AG09309 (cell line): ENCODE results near the gene BCOR.

Source experiments
- DNase-seq: peaks from one replicate; pipeline ENCODE4 v3.0.0-alpha.2; 2010; ENCODE audit warnings: low read depth
- H3K4me3 ChIP-seq: 2 replicates; pipeline ENCODE4 v1.5.1; 2011; ENCODE audit warnings: mild to moderate bottlenecking, low read depth, low read length, moderate library complexity; ENCODE audit not compliant: control insufficient read depth
- TF ChIP-seq, protein P1 (sequence below): IDR thresholded peaks from 2 replicates; pipeline ENCODE4 v1.5.1; 2011; ENCODE audit warnings: mild to moderate bottlenecking, low read depth, low read length, inconsistent platforms; ENCODE audit not compliant: insufficient read depth, control insufficient read depth; ENCODE audit errors: missing control alignments

BCOR gene

DNA sequence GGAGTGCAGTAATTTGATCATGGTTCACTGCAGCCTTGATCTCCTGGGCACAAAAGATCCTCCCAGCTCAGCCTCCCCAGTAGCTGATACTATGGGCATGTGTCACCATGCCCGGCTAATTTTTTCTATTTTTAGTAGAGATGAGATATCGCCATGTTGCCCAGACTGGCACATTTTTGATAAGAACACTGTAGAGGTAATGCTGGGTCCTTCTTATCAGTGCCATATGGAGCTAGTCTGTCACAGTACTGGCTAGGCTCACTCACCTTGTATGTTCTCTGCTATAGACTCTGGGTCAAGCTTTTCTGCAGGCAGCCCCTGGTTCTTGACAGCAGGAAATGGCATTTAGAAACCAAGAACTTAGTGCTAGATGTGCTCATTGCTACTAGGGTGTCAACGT is 53.9 kb downstream of the BCOR start:
- H3K4me3 ChIP-seq, result no peak overlapping the region
- TF ChIP-seq, protein P1, sequence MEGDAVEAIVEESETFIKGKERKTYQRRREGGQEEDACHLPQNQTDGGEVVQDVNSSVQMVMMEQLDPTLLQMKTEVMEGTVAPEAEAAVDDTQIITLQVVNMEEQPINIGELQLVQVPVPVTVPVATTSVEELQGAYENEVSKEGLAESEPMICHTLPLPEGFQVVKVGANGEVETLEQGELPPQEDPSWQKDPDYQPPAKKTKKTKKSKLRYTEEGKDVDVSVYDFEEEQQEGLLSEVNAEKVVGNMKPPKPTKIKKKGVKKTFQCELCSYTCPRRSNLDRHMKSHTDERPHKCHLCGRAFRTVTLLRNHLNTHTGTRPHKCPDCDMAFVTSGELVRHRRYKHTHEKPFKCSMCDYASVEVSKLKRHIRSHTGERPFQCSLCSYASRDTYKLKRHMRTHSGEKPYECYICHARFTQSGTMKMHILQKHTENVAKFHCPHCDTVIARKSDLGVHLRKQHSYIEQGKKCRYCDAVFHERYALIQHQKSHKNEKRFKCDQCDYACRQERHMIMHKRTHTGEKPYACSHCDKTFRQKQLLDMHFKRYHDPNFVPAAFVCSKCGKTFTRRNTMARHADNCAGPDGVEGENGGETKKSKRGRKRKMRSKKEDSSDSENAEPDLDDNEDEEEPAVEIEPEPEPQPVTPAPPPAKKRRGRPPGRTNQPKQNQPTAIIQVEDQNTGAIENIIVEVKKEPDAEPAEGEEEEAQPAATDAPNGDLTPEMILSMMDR, result no peak
- no peak for DNase-seq

DNA sequence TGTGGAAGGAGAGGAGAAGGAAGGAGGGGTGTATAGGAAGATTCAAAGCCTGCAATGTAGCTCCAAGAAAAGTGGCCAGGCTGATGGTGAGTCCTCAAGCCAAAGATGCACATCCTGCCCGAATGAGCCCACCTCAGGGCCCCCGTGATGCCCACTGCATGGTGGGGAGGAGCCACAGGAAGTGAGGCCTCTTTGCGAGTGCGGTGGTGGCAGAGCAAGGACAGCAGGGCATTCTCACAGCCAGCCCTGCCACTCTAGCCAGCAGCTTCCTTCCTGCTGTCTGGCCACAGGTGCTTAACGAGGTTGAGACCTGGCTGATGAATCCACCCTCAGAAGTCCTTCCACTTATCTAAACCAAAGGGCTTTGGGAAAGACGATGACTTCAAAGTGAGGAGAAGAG is 55.8 kb downstream of the BCOR start:
- TF ChIP-seq, protein P1, result no peak
- DNase-seq, result no peak
- no peak overlapping the region for H3K4me3 ChIP-seq

DNA sequence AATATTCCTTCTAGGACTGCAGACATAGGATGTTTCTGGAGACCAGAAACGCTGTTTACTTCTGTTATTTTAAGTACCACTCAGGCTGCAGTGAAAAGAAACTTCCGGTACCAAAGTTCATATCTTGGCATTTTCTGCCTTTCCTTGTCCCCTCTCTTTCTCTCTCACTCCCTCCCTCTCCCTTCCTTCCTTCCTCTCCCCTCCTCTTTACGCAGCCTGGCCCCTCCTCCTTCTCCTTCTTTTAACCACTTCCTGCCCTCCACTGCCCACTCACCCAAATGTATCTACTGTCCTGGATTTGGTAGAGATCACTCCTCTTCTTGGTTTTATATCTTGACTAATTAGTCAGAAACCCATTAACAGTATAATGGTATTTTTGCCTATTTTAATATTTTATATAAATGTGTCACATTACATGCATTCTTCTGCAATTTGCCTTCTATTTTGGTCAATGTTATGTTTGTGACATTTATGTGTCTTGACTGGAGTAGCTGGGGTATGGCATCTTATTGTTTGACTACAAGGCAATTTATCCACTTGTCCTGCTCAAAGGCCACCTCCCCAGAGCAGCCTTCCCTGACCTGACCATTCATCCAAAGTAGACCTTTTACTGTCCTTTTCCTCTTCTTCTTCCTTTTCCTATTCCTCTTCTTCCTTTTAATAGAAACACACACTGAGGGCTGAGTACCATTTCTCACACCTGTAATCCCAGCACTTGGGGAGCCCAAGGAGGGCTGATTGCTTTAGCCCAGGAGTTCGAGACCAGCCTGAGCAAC is 56.9 kb downstream of the BCOR start:
- no peak overlapping the region for H3K4me3 ChIP-seq
- DNase-seq, result no peak
- TF ChIP-seq, protein P1, result no peak

DNA sequence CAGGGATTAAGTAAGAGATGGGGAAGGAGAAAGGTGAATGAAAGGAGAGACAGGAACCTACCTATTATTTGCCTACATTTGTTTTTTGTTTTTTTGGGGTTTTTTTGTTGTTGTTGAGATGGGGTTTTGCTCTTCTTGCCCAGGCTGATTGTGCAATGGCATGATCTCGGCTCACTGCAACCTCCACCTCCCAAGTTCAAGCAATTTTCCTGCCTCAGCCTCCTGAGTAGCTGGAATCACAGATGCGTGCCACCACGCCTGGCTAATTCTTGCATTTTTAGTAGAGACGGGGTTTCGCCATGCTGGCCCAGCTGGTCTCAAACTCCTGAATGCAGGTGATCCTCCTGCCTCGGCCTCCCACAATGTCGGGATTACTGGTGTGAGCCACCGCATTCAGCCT is 57.9 kb downstream of the BCOR start:
- DNase-seq, result no peak
- H3K4me3 ChIP-seq, result no peak overlapping the region
- TF ChIP-seq, protein P1, result no peak

DNA sequence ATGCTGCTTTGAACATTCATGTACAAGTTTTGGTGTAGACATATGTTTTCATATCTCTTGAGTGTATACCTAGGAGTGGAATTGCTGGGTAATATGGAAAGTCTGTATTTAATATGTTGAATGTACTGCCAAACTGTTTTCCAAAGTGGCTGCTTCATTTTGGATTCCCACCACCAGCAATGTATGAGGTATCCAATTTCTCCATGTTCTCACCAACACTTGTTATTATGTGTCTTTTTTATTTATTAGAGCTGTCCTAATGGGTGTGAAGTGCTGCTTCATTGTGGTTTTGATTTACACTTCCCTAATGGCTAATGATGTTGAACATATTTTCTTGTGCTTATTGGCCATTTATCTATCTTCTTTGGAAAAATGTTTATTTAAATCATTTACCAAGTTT is 60.4 kb downstream of the BCOR start:
- H3K4me3 ChIP-seq, result no peak overlapping the region
- TF ChIP-seq, protein P1, result no peak
- DNase-seq, result no peak

DNA sequence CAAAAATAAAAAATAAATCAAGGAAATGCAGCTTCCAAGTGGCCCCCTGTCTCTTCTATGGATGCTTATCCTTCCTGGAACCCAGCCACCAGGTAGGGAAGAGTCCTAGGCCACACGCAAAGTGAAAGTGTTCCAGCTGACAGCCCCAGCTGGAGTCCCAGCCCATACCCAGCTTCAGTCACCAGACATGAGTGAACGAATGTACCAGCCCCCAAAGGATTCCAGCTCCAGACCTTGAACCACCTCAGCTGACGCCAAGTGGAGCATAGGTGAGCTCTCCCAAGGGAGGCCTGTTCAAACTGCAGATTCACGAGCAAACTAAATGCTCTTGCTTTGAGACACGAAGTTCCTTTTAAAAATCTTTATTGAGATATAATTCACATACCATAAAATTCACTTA is 62.0 kb downstream of the BCOR start:
- H3K4me3 ChIP-seq, result no peak overlapping the region
- TF ChIP-seq, protein P1, result no peak
- DNase-seq, result no peak

DNA sequence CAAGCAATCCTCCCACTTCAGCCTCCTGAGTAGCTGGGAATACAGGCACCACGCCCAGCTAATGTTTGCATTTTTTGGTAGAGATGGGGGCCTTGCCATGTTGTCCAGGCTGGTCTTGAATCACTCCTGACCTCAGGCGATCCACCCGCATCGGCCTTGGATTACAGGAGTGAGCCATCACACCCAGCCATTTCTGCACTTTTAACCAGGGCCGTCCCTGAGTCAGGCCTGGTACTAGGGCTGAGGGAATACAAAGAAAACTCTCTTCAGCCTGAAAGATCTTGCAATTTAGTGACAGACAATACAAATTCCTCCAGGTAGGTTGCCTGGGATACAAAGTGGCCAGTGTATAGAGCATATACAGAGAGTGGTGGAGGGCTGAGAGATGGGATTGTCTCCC is 65.8 kb downstream of the BCOR start:
- no peak for DNase-seq
- no peak overlapping the region for H3K4me3 ChIP-seq
- TF ChIP-seq, protein P1, result no peak
